HUES6 (cell line): ENCODE results near the gene SELENON.

Experiments used
- H3K27ac ChIP-seq: 2 replicates; pipeline ENCODE4 v1.7.0; 2013; ENCODE audit warnings: low read depth, mild to moderate bottlenecking, low read length, inconsistent platforms
- H3K27me3 ChIP-seq: 2 replicates; pipeline ENCODE4 v1.6.1; 2013; ENCODE audit warnings: low read length; ENCODE audit not compliant: control insufficient read depth, insufficient read depth
- H3K36me3 ChIP-seq: 2 replicates; pipeline ENCODE4 v1.6.1; 2013; ENCODE audit warnings: low read length; ENCODE audit not compliant: control insufficient read depth, insufficient read depth
- H3K4me1 ChIP-seq: 2 replicates; pipeline ENCODE4 v1.6.1; 2013; ENCODE audit warnings: low read length; ENCODE audit not compliant: control insufficient read depth, insufficient read depth
- H3K4me3 ChIP-seq: 2 replicates; pipeline ENCODE4 v1.5.1; 2013; ENCODE audit warnings: low read depth, low read length
- H3K9ac ChIP-seq: one replicate; pipeline ENCODE4 v1.6.1; 2013; ENCODE audit warnings: mild to moderate bottlenecking, low read length
- H3K9me3 ChIP-seq: 2 replicates; pipeline ENCODE4 v1.6.1; 2013; ENCODE audit warnings: low read depth, low read length; ENCODE audit not compliant: control insufficient read depth, insufficient read depth

SELENON gene

GRCh38 chr1:25784575-25785051 lies 15.4 kb upstream of the SELENON start:
- no peak overlapping the region for H3K27ac ChIP-seq

GRCh38 chr1:25785333-25786067 lies 14.5 kb upstream of the SELENON start:
- Histone ChIP-seq H3K4me3 (no peak overlapping the region), H3K4me1 (peaks cover 28% of the 10 kb centered on the region), H3K27me3 (no peaks in the 10 kb centered on the region), H3K27ac (no peak overlapping the region), H3K36me3 (no peaks in the 10 kb centered on the region), H3K9ac (no peak overlapping the region), H3K9me3 (no peaks in the 10 kb centered on the region)

More at GRCh38 chr1:25784575-25785051, 15.4 kb upstream of the SELENON start:
- H3K27me3 ChIP-seq, result no peaks in the 10 kb centered on the region
- H3K9ac ChIP-seq, result no peak overlapping the region
- no peak overlapping the region for H3K4me3 ChIP-seq
- peaks cover 37% of the 10 kb centered on the region for H3K4me1 ChIP-seq
- no peaks in the 10 kb centered on the region for H3K36me3 ChIP-seq
- H3K9me3 ChIP-seq, result no peaks in the 10 kb centered on the region

GRCh38 chr1:25786887-25787759 lies 12.9 kb upstream of the SELENON start:
- no peak overlapping the region for H3K9ac ChIP-seq
- H3K9me3 ChIP-seq, result no peaks in the 10 kb centered on the region
- H3K36me3 ChIP-seq, result no peaks in the 10 kb centered on the region
- no peak overlapping the region for H3K27ac ChIP-seq
- peaks cover 17% of the 10 kb centered on the region; the same call in 1 of the 2 replicates for H3K4me1 ChIP-seq
- H3K27me3 ChIP-seq, result no peaks in the 10 kb centered on the region
- no peak overlapping the region for H3K4me3 ChIP-seq

GRCh38 chr1:25787760-25788166 lies 12.2 kb upstream of the SELENON start:
- Histone ChIP-seq H3K27ac (no peak overlapping the region), H3K4me3 (no peak overlapping the region), H3K4me1 (peaks cover 13% of the 10 kb centered on the region; the same call in 1 of the 2 replicates), H3K9me3 (no peaks in the 10 kb centered on the region), H3K36me3 (no peaks in the 10 kb centered on the region), H3K27me3 (no peaks in the 10 kb centered on the region), H3K9ac (no peak overlapping the region)

GRCh38 chr1:25790472-25790871 lies 9.5 kb upstream of the SELENON start:
- Histone ChIP-seq H3K9me3 (no peaks in the 10 kb centered on the region), H3K4me1 (peaks cover 5% of the 10 kb centered on the region; the same call in 1 of the 2 replicates), H3K9ac (no peak overlapping the region), H3K27me3 (no peaks in the 10 kb centered on the region), H3K27ac (no peak overlapping the region), H3K4me3 (no peak overlapping the region), H3K36me3 (no peaks in the 10 kb centered on the region)

GRCh38 chr1:25792115-25792514 lies 7.9 kb upstream of the SELENON start:
- no peaks in the 10 kb centered on the region for H3K27me3 ChIP-seq
- H3K4me3 ChIP-seq, result no peak overlapping the region
- no peak overlapping the region for H3K9ac ChIP-seq
- no peak overlapping the region for H3K27ac ChIP-seq
- no peaks in the 10 kb centered on the region for H3K36me3 ChIP-seq
- peaks cover 7% of the 10 kb centered on the region; the same call in 1 of the 2 replicates for H3K4me1 ChIP-seq
- no peaks in the 10 kb centered on the region for H3K9me3 ChIP-seq

- H3K4me1 ChIP-seq, result peaks cover 6% of the 10 kb centered on the region; the same call in 1 of the 2 replicates
- no peaks in the 10 kb centered on the region for H3K27me3 ChIP-seq
- H3K4me3 ChIP-seq, result no peak overlapping the region
- no peaks in the 10 kb centered on the region for H3K9me3 ChIP-seq
- H3K9ac ChIP-seq, result no peak overlapping the region
- no peaks in the 10 kb centered on the region for H3K36me3 ChIP-seq
- H3K27ac ChIP-seq, result no peak overlapping the region
Observed at GRCh38 chr1:25793585-25794170, 6.3 kb upstream of the SELENON start.

- Histone ChIP-seq H3K9me3 (no peaks in the 10 kb centered on the region), H3K27ac (no peak overlapping the region), H3K4me3 (no peak overlapping the region), H3K9ac (no peak overlapping the region), H3K27me3 (no peaks in the 10 kb centered on the region), H3K36me3 (no peaks in the 10 kb centered on the region), H3K4me1 (peaks cover 8% of the 10 kb centered on the region; the same call in 1 of the 2 replicates)
Observed at GRCh38 chr1:25794325-25794724, 5.7 kb upstream of the SELENON start.

GRCh38 chr1:25795211-25795610 lies 4.8 kb upstream of the SELENON start:
- H3K9ac ChIP-seq, result no peak overlapping the region
- no peaks in the 10 kb centered on the region for H3K27me3 ChIP-seq
- H3K27ac ChIP-seq, result no peak overlapping the region
- H3K4me3 ChIP-seq, result no peak overlapping the region
- peaks cover 13% of the 10 kb centered on the region for H3K4me1 ChIP-seq
- no peaks in the 10 kb centered on the region for H3K9me3 ChIP-seq
- H3K36me3 ChIP-seq, result no peaks in the 10 kb centered on the region

GRCh38 chr1:25795946-25796810 lies 3.8 kb upstream of the SELENON start:
- no peak overlapping the region for H3K9ac ChIP-seq
- peaks cover 20% of the 10 kb centered on the region for H3K4me1 ChIP-seq
- no peak overlapping the region for H3K4me3 ChIP-seq

More at GRCh38 chr1:25795946-25796810, 3.8 kb upstream of the SELENON start:
- Histone ChIP-seq H3K27me3 (no peaks in the 10 kb centered on the region), H3K9me3 (no peaks in the 10 kb centered on the region), H3K36me3 (no peaks in the 10 kb centered on the region), H3K27ac (no peak overlapping the region)
